WTC11 (cell line): ENCODE results near the gene ECE1. TPM values are rescaled to one million over a fixed set of nuclear protein-coding genes. Genes with fewer than 3 reads are reported as not detected.

Source experiments
- ATAC-seq: fragments of 200-7000 bp; cut with Tn5 transposase; 2 replicates; pipeline ENCODE4 v1.10.0; 2021; ENCODE audit warnings: mild to moderate bottlenecking, moderate library complexity
- CTCF ChIA-PET: fragments of 300-600 bp; sonication (Branson Sonifier 250); formaldehyde crosslinking; loops from one replicate; lab custom pipeline; 2021; ENCODE audit warnings: antibody characterized with exemption; lab: Charles Lee
- POLR2A ChIA-PET: fragments of 350-600 bp; sonication (Branson Sonifier 250); formaldehyde crosslinking; loops from one replicate; lab custom pipeline; 2021; ENCODE audit warnings: antibody characterized with exemption; lab: Charles Lee
- DNase-seq: peaks from one replicate; pipeline ENCODE4 v3.0.0; 2021; ENCODE audit warnings: low spot score
- H3K27ac Mint-ChIP-seq: 2 replicates; pipeline ENCODE4 v1.8.0; 2021; ENCODE audit warnings: mixed read lengths
- H3K27me3 Mint-ChIP-seq: 2 replicates; pipeline ENCODE4 v1.8.0; 2021; ENCODE audit warnings: low read depth, mild to moderate bottlenecking, moderate library complexity, mixed read lengths
- H3K36me3 Mint-ChIP-seq: 2 replicates; pipeline ENCODE4 v1.8.0; 2021; ENCODE audit warnings: mixed read lengths
- H3K4me1 Mint-ChIP-seq: 2 replicates; pipeline ENCODE4 v1.8.0; 2022; ENCODE audit warnings: mixed read lengths
- H3K4me3 Mint-ChIP-seq: 2 replicates; pipeline ENCODE4 v1.8.0; 2021; ENCODE audit warnings: mild to moderate bottlenecking, moderate library complexity, mixed read lengths
- H3K9me3 Mint-ChIP-seq: 2 replicates; pipeline ENCODE4 v1.8.0; 2021; ENCODE audit warnings: mixed read lengths
- AR ChIP-seq: fragments of 250-450 bp; sonication (Bioruptor Pico); IDR thresholded peaks from 2 replicates; pipeline ENCODE4 v1.9.0; 2021; ENCODE audit warnings: mild to moderate bottlenecking
- E2F1 ChIP-seq: sonication (generic); formaldehyde crosslinking; IDR thresholded peaks from 2 replicates; pipeline ENCODE4 v1.8.0; 2022; ENCODE audit warnings: mild to moderate bottlenecking, missing genetic modification reagents
- E2F4 ChIP-seq: sonication (generic); formaldehyde crosslinking; IDR thresholded peaks from 2 replicates; pipeline ENCODE4 v1.8.1; 2022; ENCODE audit warnings: low read depth, mild to moderate bottlenecking, moderate library complexity, missing genetic modification reagents, borderline replicate concordance
- ELF4 ChIP-seq: sonication (generic); formaldehyde crosslinking; IDR thresholded peaks from 2 replicates; pipeline ENCODE4 v1.8.1; 2022; ENCODE audit warnings: low read depth, mild to moderate bottlenecking, moderate library complexity, missing genetic modification reagents
- FOXK1 ChIP-seq: sonication (generic); formaldehyde crosslinking; IDR thresholded peaks from 2 replicates; pipeline ENCODE4 v1.8.0; 2022; ENCODE audit warnings: mild to moderate bottlenecking, moderate library complexity, missing genetic modification reagents
- GABPB1 ChIP-seq: sonication (generic); formaldehyde crosslinking; IDR thresholded peaks from 2 replicates; pipeline ENCODE4 v1.8.1; 2023; ENCODE audit warnings: mild to moderate bottlenecking, missing genetic modification reagents
- KAT7 ChIP-seq: sonication (generic); formaldehyde crosslinking; IDR thresholded peaks from 2 replicates; pipeline ENCODE4 v1.8.1; 2023; ENCODE audit warnings: missing genetic modification reagents, mild to moderate bottlenecking, borderline replicate concordance
- MAX ChIP-seq: sonication (generic); formaldehyde crosslinking; IDR thresholded peaks from 2 replicates; pipeline ENCODE4 v1.8.0; 2022; ENCODE audit warnings: mild to moderate bottlenecking, missing genetic modification reagents
- SMAD4 ChIP-seq: sonication (generic); formaldehyde crosslinking; IDR thresholded peaks from 2 replicates; pipeline ENCODE4 v1.8.0; 2022; ENCODE audit warnings: mild to moderate bottlenecking, missing genetic modification reagents
- STAT6 ChIP-seq: sonication (generic); formaldehyde crosslinking; conservative IDR thresholded peaks from 2 replicates; pipeline ENCODE4 v1.8.1; 2023; ENCODE audit warnings: mild to moderate bottlenecking, low read depth, missing genetic modification reagents, moderate library complexity
- ZNF263 ChIP-seq: sonication (generic); formaldehyde crosslinking; IDR thresholded peaks from 2 replicates; pipeline ENCODE4 v1.8.1; 2022; ENCODE audit warnings: low read depth, mild to moderate bottlenecking, moderate library complexity, missing genetic modification reagents
- total RNA-seq: library from RNA; stranded (reverse); gene quantifications from 3 replicates; pipeline ENCODE4 v1.2.3, GENCODE V29; 2021
- TF ChIP-seq, protein P1 (sequence below): sonication (generic); formaldehyde crosslinking; IDR thresholded peaks from 2 replicates; pipeline ENCODE4 v1.8.1; 2023; ENCODE audit warnings: mild to moderate bottlenecking, missing genetic modification reagents, borderline replicate concordance

The ECE1 gene
- total RNA-seq, 1 experiment from 2014 or later = 45.0 TPM

GRCh38 chr1:21331752-21332478 lies 41.7 kb upstream of the ECE1 start (continued):
- TF ChIP-seq E2F1 (CRISPR knock-in tag) = no peak
- TF ChIP-seq, protein P1, sequence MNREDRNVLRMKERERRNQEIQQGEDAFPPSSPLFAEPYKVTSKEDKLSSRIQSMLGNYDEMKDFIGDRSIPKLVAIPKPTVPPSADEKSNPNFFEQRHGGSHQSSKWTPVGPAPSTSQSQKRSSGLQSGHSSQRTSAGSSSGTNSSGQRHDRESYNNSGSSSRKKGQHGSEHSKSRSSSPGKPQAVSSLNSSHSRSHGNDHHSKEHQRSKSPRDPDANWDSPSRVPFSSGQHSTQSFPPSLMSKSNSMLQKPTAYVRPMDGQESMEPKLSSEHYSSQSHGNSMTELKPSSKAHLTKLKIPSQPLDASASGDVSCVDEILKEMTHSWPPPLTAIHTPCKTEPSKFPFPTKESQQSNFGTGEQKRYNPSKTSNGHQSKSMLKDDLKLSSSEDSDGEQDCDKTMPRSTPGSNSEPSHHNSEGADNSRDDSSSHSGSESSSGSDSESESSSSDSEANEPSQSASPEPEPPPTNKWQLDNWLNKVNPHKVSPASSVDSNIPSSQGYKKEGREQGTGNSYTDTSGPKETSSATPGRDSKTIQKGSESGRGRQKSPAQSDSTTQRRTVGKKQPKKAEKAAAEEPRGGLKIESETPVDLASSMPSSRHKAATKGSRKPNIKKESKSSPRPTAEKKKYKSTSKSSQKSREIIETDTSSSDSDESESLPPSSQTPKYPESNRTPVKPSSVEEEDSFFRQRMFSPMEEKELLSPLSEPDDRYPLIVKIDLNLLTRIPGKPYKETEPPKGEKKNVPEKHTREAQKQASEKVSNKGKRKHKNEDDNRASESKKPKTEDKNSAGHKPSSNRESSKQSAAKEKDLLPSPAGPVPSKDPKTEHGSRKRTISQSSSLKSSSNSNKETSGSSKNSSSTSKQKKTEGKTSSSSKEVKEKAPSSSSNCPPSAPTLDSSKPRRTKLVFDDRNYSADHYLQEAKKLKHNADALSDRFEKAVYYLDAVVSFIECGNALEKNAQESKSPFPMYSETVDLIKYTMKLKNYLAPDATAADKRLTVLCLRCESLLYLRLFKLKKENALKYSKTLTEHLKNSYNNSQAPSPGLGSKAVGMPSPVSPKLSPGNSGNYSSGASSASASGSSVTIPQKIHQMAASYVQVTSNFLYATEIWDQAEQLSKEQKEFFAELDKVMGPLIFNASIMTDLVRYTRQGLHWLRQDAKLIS (CRISPR knock-in tag) = no peak

DNA sequence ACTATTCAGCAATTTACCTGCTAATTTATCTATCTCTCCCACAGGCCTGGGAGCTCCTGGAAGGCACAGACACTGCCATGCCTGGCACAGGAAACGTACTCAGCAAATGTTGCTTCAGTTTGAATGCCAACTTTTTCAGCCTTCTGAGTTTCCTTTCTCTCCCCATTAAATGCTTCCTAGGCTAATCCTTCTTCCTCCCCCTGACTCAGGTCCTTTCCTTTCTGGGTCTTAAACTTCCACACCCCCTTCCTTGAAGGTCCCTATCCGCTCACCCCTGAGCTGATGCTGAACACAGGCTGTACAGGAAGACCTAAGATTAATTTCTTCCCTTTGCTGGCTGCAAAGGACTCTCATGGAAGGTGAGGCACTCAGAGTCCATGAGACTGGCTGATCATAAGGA lies 40.3 kb upstream of the ECE1 start:
- H3K27ac Mint-ChIP-seq = no peak overlapping the region
- CTCF ChIA-PET = interaction anchor here (1.1 to 11.6 kb wide), 6 partner anchors 9 to 76 kb away, joined by 3 to 143 read pairs (median 4); no protein-coding TSS in a partner anchor
- peaks cover 81% of the 10 kb centered on the region for H3K4me1 Mint-ChIP-seq

GRCh38 chr1:21329209-21329844 lies 39.1 kb upstream of the ECE1 start:
- ChIA-PET POLR2A (no interaction called here), CTCF (interaction anchor here (1.1 to 11.6 kb wide), 3 partner anchors 10 to 59 kb away, joined by 3 to 143 read pairs (median 3); no protein-coding TSS in a partner anchor)
- no peaks in the 10 kb centered on the region; the same call in 1 of the 2 replicates for H3K9me3 Mint-ChIP-seq
- H3K36me3 Mint-ChIP-seq = no peaks in the 10 kb centered on the region; the same call in 1 of the 2 replicates
- peak; percentile 34 for ATAC-seq
- TF ChIP-seq SMAD4 (CRISPR knock-in tag) (no peak), STAT6 (CRISPR knock-in tag) (no peak), GABPB1 (CRISPR knock-in tag) (peak; percentile 82), MAX (no peak)
- H3K4me3 Mint-ChIP-seq = no peak overlapping the region
- DNase-seq = no peak
- peak overlapping the region; percentile 88 for H3K27ac Mint-ChIP-seq
- peaks cover 81% of the 10 kb centered on the region for H3K4me1 Mint-ChIP-seq
- no peaks in the 10 kb centered on the region for H3K27me3 Mint-ChIP-seq

More for the DNA sequence above, 40.3 kb upstream of the ECE1 start:
- DNase-seq (no peak), ATAC-seq (no peak)
- Mint-ChIP-seq H3K36me3 (no peaks in the 10 kb centered on the region; the same call in 1 of the 2 replicates), H3K27me3 (no peaks in the 10 kb centered on the region)
- TF ChIP-seq ZNF263 (CRISPR knock-in tag) (no peak), E2F4 (no peak), KAT7 (CRISPR knock-in tag) (no peak), FOXK1 (CRISPR knock-in tag) (no peak), AR (CRISPR knock-in tag) (no peak), ELF4 (CRISPR knock-in tag) (no peak)
- TF ChIP-seq, all 79 proteins: peak for 0
- POLR2A ChIA-PET = no interaction called here
- H3K4me3 Mint-ChIP-seq = no peak overlapping the region
- H3K9me3 Mint-ChIP-seq = no peaks in the 10 kb centered on the region; the same call in 1 of the 2 replicates
